ENCODE measurements around the gene FMNL3. TPM values are rescaled to one million over a fixed set of nuclear protein-coding genes. Genes with fewer than 3 reads are reported as not detected.

FMNL3 gene
- total RNA-seq, 1 experiment from 2014 or later, result 3.5 TPM

- ChIA-PET RAD21 (ENCODE audit: low non-redundant PET in 1 of 2, low total read pairs in 2 of 2, uncharacterized antibody in 2 of 2, unreplicated experiment in 2 of 2) (no interaction called here), CTCF (no interaction called here), POLR2A (interaction anchor here (1.1 kb wide), 1 partner anchor 69 kb away, joined by 3 read pairs; the partner anchor contains the start of gene TMBIM6)
- Histone ChIP-seq H3K4me2 (ENCODE audit: low read length) (no peak overlapping the region), H3K36me3 (ENCODE audit: control insufficient read depth in 1 of 2, insufficient read depth in 2 of 2, low read length in 2 of 2) (no peaks in the 10 kb centered on the region), H3K27me3 (ENCODE audit: insufficient read depth, low read length) (no peaks in the 10 kb centered on the region), H3K9me3 (ENCODE audit: control insufficient read depth in 1 of 2, insufficient read depth in 1 of 2, low read depth in 1 of 2, low read length in 2 of 2) (no peaks in the 10 kb centered on the region), H2AFZ (ENCODE audit: low read depth, low read length, poor library complexity, severe bottlenecking) (no peak overlapping the region), H3K4me1 (ENCODE audit: control insufficient read depth in 1 of 2, insufficient read depth in 2 of 2, low read length in 2 of 2) (no peaks in the 10 kb centered on the region), H3K79me2 (ENCODE audit: insufficient read depth, low read length) (no peaks in the 10 kb centered on the region), H3K27ac (ENCODE audit: low read depth, low read length) (no peak overlapping the region), H4K20me1 (ENCODE audit: insufficient read depth) (no peaks in the 10 kb centered on the region), H3K9ac (ENCODE audit: low read length) (no peak overlapping the region), H3K9me2 (ENCODE audit: insufficient read depth) (no peaks in the 10 kb centered on the region), H3K4me3 (replicated peaks in 1 of 2; ENCODE audit: low read depth in 1 of 2, low read length in 2 of 2) (no peak overlapping the region)
- no peak for DNase-seq (ENCODE audit: low read depth, low spot score)
- TF ChIP-seq TCF7L2 (IDR thresholded peaks at IDR 0.05; ENCODE audit: borderline replicate concordance, extremely low read depth, insufficient read depth, insufficient read length) (no peak), ZNF274 (IDR thresholded peaks at IDR 0.05; ENCODE audit: low read depth, low read length) (no peak), REST (IDR thresholded peaks at IDR 0.05; ENCODE audit: low read depth) (no peak), EGR1 (IDR thresholded peaks at IDR 0.05; ENCODE audit: low read depth) (no peak)
- ATAC-seq, result no peak
- no TSS peak for BruUV-seq (replicated peaks)
- intact Hi-C loops (cut with micrococcal nuclease), result no loop called here
These were observed 34.6 kb downstream of the FMNL3 start for GRCh38 chr12:49672301-49673217.
